G401.6 (cell line): ENCODE results near the gene LMBR1L.
"Not testable (repeated sequence)": the region's sequence is repeated elsewhere in the genome, so short reads cannot be mapped to it uniquely, and the experiment has no call there.

Source experiments
- FAIRE-seq: peaks from 2 replicates; lab custom pipeline; 2012; peaks lifted over from hg19 to GRCh38; lab: Jason Lieb, UNC

The LMBR1L gene

GRCh38 chr12:49110464-49111155 is at the start of gene LMBR1L:
Gene LMBR1L (minus strand): TSS chr12:49110847. CDS start chr12:49110555, 292 bp downstream.
- FAIRE-seq = peak; percentile 98

GRCh38 chr12:49160399-49160798 is 49.8 kb upstream of the LMBR1L start:
- FAIRE-seq = no peak

- FAIRE-seq = no peak
Measured at GRCh38 chr12:49154221-49154620, 43.6 kb upstream of the LMBR1L start.

GRCh38 chr12:49147384-49147783 is 36.7 kb upstream of the LMBR1L start:
- FAIRE-seq = no peak

GRCh38 chr12:49146406-49146805 is 35.8 kb upstream of the LMBR1L start:
- FAIRE-seq = no peak

GRCh38 chr12:49144384-49144783 is 33.7 kb upstream of the LMBR1L start:
- no peak for FAIRE-seq

GRCh38 chr12:49138999-49139398 is 28.4 kb upstream of the LMBR1L start:
- FAIRE-seq = no peak

- FAIRE-seq = no peak
Measured at GRCh38 chr12:49138587-49138986, 27.9 kb upstream of the LMBR1L start.

GRCh38 chr12:49137476-49137875 is 26.8 kb upstream of the LMBR1L start:
- FAIRE-seq = no peak

GRCh38 chr12:49136997-49137396 is 26.4 kb upstream of the LMBR1L start:
- FAIRE-seq = not testable (repeated sequence)

- FAIRE-seq = no peak
Measured at GRCh38 chr12:49133590-49133989, 22.9 kb upstream of the LMBR1L start.

GRCh38 chr12:49133014-49133413 is 22.4 kb upstream of the LMBR1L start:
- FAIRE-seq = no peak

- no peak for FAIRE-seq
Measured at GRCh38 chr12:49131894-49132461, 21.3 kb upstream of the LMBR1L start.

GRCh38 chr12:49131051-49131893 is 20.6 kb upstream of the LMBR1L start, which contains the start of gene TUBA1B:
Gene TUBA1B (minus strand): TSS chr12:49131395. CDS start chr12:49131300, 95 bp downstream.
- no peak for FAIRE-seq

GRCh38 chr12:49130151-49131050 is 19.8 kb upstream of the LMBR1L start:
- FAIRE-seq = no peak

- FAIRE-seq = no peak
Measured at GRCh38 chr12:49129332-49130150, 18.9 kb upstream of the LMBR1L start.

- not testable (repeated sequence) for FAIRE-seq
Measured at GRCh38 chr12:49127971-49128370, 17.3 kb upstream of the LMBR1L start.

GRCh38 chr12:49126852-49127763 is 16.5 kb upstream of the LMBR1L start:
- no peak for FAIRE-seq

- FAIRE-seq = no peak
Measured at GRCh38 chr12:49121047-49121696, 10.5 kb upstream of the LMBR1L start.
